ENCODE data around the gene NFATC2. TPM values are rescaled to one million over a fixed set of nuclear protein-coding genes. Genes with fewer than 3 reads are reported as not detected.

Gene NFATC2
- total RNA-seq, 2 experiments from 2014 or later, result 53.5 to 55.8 TPM

DNA sequence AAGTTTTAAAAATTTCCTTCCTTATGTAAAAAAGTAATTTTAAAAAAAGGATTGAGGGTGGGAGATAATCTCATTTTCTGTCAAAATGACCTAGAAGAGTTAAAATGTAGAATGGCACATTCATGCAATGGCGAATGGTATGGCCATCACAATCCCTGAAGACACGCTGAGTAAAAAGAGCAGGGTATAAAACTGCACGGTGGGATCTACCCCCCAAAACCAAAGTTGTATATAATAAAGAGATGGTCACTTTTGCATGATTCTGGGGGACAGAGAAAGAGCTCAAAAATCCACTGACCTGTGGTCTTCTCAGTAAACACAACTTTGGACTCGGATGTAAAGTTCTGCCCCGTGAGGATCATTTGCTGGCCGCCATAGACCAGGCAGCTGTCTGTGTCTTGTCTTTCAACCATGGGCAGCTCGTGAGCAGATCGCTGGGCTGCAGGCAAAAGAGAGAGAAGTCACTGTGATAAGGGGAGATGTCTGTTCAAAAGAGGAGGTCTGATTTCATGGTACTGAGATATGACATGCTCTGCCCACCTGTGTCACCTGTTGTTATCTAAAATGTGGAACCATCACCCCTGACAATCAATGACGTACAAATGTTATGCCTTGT, 88.2 kb downstream of the NFATC2 start:
- ATAC-seq (no peak), DNase-seq (no peak)
- peaks cover 75% of the 10 kb centered on the region for H3K36me3 Mint-ChIP-seq (ENCODE audit: low read depth)
- peaks cover 4% of the 10 kb centered on the region for H3K9me3 Mint-ChIP-seq (ENCODE audit: insufficient read depth)
- no peaks in the 10 kb centered on the region for H3K27me3 Mint-ChIP-seq (ENCODE audit: low read depth)
- H3K4me1 Mint-ChIP-seq (ENCODE audit: low read depth), result peaks cover 26% of the 10 kb centered on the region
- no peak overlapping the region for H3K4me3 Mint-ChIP-seq
- POLR2A ChIA-PET, result no interaction called here
- H3K27ac Mint-ChIP-seq, result no peak overlapping the region
- CTCF ChIA-PET, result interaction anchor here (1.0 kb wide), 2 partner anchors 141 to 705 kb away, joined by 3 read pairs; no protein-coding TSS in a partner anchor

DNA sequence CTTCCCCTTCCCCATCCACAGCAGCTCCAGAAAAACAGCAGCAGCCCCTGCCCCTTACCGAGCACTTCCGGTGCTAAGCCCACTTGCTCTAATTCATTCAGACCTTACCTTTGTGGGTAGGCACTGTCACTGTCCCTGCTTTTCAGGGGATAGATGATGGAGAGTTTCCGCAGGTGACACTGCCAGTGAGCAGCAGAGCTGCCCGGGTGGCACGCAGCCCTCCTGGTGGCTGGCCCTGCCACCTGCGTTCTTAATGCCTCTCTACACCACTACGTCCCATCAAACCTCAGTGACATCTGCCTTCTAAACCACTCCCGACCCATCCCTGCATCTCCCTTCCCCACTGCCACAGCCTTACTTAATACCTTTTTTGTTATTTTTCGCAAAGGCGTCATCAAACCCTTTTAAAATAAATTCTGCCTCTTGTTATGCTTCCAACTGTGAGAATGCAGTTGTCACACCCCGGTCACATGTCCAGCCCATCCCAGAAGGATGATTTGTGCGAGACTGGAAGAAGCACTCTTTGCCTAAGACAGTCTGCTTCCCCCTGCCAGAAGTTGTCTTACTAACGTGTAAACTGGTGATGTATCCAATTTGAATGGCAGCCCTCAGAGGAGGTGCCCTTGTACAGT, 89.7 kb downstream of the NFATC2 start:
- peaks cover 74% of the 10 kb centered on the region for H3K36me3 Mint-ChIP-seq (ENCODE audit: low read depth)
- ChIA-PET CTCF (no interaction called here), POLR2A (no interaction called here)
- H3K4me3 Mint-ChIP-seq, result no peak overlapping the region
- peaks cover 26% of the 10 kb centered on the region for H3K4me1 Mint-ChIP-seq (ENCODE audit: low read depth)
- DNase-seq (no peak), ATAC-seq (no peak)
- no peaks in the 10 kb centered on the region for H3K27me3 Mint-ChIP-seq (ENCODE audit: low read depth)
- peaks cover 4% of the 10 kb centered on the region for H3K9me3 Mint-ChIP-seq (ENCODE audit: insufficient read depth)
- H3K27ac Mint-ChIP-seq, result peak overlapping the region; percentile 30

DNA sequence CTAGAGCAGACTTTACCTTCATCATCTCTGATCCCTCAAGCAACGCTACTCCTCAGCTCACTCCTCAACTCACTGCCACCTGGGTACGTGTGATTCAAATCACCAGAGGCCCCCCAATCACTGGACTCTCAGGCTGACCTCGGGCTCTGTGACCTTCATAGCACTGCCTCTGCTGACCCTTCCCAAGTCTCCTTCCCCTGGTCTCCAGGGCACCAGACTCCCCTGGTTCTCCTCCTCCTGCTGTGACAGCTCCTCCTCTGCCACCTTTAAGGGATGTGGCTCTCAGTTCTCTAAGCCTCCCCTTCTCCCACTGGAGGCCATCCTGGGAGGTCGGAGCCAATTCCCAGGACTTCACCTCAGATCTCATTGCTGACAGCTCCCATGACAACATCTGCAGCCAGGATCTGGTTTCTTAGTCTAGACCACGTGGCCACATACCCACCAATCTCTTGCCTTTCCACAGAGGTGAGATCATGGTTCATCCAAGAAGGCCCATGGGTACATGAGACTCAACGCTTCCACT, 90.4 kb downstream of the NFATC2 start:
- H3K4me1 Mint-ChIP-seq (ENCODE audit: low read depth), result peaks cover 26% of the 10 kb centered on the region
- no peaks in the 10 kb centered on the region for H3K27me3 Mint-ChIP-seq (ENCODE audit: low read depth)
- ATAC-seq, result no peak
- H3K9me3 Mint-ChIP-seq (ENCODE audit: insufficient read depth), result peaks cover 4% of the 10 kb centered on the region
- H3K27ac Mint-ChIP-seq, result peak overlapping the region; percentile 3
- no peak for DNase-seq
- POLR2A ChIA-PET, result no interaction called here
- H3K4me3 Mint-ChIP-seq, result no peak overlapping the region
- CTCF ChIA-PET, result no interaction called here
- H3K36me3 Mint-ChIP-seq (ENCODE audit: low read depth), result peaks cover 74% of the 10 kb centered on the region

DNA sequence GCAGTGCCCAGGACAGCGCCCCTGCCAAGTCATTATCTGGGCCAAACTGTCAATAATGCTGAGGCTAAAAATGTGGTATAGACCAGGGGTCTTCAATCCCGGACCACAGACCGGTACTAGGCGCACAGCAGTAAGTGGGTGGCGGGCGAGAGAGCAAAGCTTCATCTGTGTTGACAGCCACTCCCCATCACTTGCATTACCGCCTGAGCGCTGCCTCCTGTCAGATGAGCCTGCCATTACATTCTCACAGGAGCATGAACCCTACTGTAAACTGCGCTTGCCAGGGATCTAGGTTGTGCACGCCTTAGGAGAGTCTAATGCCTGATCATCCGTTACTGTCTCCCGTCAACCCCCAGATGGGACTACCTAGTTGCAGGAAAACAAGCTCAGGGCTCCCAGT, 91.0 kb downstream of the NFATC2 start:
- Mint-ChIP-seq H3K9me3 (ENCODE audit: insufficient read depth) (peaks cover 4% of the 10 kb centered on the region), H3K36me3 (ENCODE audit: low read depth) (peaks cover 74% of the 10 kb centered on the region), H3K4me1 (ENCODE audit: low read depth) (peaks cover 23% of the 10 kb centered on the region), H3K27ac (peak overlapping the region; percentile 36), H3K4me3 (no peak overlapping the region), H3K27me3 (ENCODE audit: low read depth) (no peaks in the 10 kb centered on the region)
- no peak for ATAC-seq
- DNase-seq, result no peak
- ChIA-PET CTCF (no interaction called here), POLR2A (no interaction called here)

DNA sequence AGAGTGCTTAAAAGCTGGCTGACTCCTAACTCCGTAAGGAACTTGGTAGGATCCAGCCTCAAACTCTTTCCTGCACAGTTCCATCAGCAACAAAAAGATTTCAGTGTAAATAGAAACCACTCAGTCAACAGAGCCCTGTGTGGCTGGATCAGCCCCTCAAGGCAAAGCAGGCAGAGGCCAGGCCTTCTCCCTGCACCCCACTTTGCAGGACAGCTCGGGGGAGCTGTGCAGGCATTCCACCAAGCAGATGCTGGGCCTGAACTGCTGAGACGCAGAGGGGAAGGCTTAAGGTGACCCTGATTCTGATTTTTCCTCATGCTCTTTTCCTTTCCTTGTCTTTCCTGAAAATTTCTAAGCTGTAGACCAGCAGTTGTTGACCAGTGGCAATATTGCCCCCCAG, 91.5 kb downstream of the NFATC2 start:
- Mint-ChIP-seq H3K4me3 (no peak overlapping the region), H3K27ac (peak overlapping the region; percentile 36), H3K4me1 (ENCODE audit: low read depth) (peaks cover 27% of the 10 kb centered on the region), H3K27me3 (ENCODE audit: low read depth) (no peaks in the 10 kb centered on the region), H3K36me3 (ENCODE audit: low read depth) (peaks cover 73% of the 10 kb centered on the region), H3K9me3 (ENCODE audit: insufficient read depth) (peaks cover 4% of the 10 kb centered on the region)
- ChIA-PET CTCF (no interaction called here), POLR2A (no interaction called here)
- DNase-seq (no peak), ATAC-seq (no peak)

DNA sequence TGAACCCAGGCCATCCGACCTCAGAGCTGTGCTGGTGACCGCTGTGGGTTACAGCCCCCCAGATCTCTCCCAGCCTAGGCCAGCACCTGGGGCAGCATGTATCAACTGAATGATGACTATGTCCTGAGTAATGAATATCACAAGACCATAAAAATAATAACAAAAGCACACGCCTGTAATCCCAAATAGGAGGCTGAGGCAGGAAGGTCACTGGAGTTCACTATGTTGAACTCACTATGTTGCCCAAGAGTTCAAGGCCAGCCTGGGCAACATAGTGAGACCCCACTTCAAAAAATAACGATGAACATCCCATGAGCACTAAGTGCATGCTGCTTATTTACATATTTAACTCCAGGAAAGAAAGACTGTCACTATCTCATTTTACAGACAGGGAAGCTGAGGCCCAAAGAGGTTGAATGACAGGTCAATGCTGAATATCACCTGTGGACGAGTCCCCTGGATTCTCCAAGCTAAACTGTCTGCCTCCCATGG, 92.3 kb downstream of the NFATC2 start:
- Mint-ChIP-seq H3K4me1 (ENCODE audit: low read depth) (peaks cover 29% of the 10 kb centered on the region), H3K4me3 (no peak overlapping the region), H3K27me3 (ENCODE audit: low read depth) (no peaks in the 10 kb centered on the region), H3K36me3 (ENCODE audit: low read depth) (peaks cover 76% of the 10 kb centered on the region), H3K27ac (peak overlapping the region; percentile 16), H3K9me3 (ENCODE audit: insufficient read depth) (peaks cover 4% of the 10 kb centered on the region)
- ATAC-seq (no peak), DNase-seq (no peak)
- CTCF ChIA-PET, result interaction anchor here (1.2 to 1.3 kb wide), 2 partner anchors 15 to 145 kb away, joined by 3 to 5 read pairs; no protein-coding TSS in a partner anchor
- POLR2A ChIA-PET, result no interaction called here

DNA sequence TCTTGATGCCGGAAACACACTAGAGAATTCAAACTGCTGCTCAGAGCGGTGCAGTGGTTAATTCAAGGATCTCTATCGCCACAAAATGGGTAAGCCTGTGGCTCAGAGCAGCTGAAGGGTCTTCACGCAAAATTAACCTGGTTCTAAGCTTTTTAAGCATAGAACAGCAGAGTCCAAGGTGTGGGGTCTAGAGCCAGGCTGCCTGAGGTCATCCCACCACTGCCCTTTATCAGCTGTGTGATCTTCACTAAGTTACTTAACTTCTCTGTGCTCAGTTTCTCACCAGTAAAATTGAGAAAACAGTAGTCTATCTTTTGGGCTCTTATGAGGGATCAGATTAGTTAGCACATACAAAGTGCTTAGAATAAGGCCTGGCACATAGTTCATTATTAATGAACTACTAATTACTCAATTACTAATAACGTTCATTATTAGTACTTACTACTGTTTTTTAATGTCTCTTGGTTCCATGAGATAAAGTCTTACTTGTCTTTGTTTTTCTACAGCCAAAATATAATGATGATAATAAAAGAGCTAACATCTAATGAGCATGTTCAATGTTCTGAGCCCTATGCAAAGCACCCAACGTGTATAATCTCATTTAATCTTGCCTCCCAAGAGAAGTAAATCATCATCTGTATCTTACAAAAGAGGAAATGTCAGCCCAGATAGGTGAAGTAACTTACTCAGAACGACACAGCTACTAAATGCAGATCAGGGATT, 92.9 kb downstream of the NFATC2 start:
- Mint-ChIP-seq H3K27me3 (ENCODE audit: low read depth) (no peaks in the 10 kb centered on the region), H3K4me3 (no peak overlapping the region), H3K27ac (no peak overlapping the region), H3K4me1 (ENCODE audit: low read depth) (peaks cover 32% of the 10 kb centered on the region), H3K9me3 (ENCODE audit: insufficient read depth) (peaks cover 3% of the 10 kb centered on the region), H3K36me3 (ENCODE audit: low read depth) (peaks cover 77% of the 10 kb centered on the region)
- DNase-seq (no peak), ATAC-seq (no peak)
- CTCF ChIA-PET, result interaction anchor here (1.2 to 1.3 kb wide), 2 partner anchors 16 to 145 kb away, joined by 3 to 5 read pairs; no protein-coding TSS in a partner anchor
- POLR2A ChIA-PET, result no interaction called here

DNA sequence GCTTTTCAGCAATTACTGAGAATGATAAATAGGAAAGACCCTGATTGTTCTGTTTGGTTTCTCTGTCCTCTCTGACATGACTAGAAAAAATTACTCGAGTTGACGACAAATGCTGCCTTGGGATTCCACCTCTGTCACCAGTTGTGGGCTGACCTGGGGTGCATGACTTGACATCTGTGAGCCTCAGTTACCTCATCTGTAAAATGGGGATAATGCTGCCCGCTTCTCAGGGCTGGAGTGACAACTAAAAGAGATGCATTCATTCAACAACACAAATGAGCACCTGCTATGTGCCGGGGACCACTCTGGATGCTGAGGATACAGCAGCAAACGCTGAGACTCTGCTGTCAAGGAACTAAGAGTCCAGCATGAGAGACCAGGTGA, 94.8 kb downstream of the NFATC2 start:
- H3K27me3 Mint-ChIP-seq (ENCODE audit: low read depth), result no peaks in the 10 kb centered on the region
- DNase-seq (no peak), ATAC-seq (no peak)
- H3K4me3 Mint-ChIP-seq, result no peak overlapping the region
- CTCF ChIA-PET, result no interaction called here
- POLR2A ChIA-PET, result no interaction called here
- H3K4me1 Mint-ChIP-seq (ENCODE audit: low read depth), result peaks cover 32% of the 10 kb centered on the region
- no peak overlapping the region for H3K27ac Mint-ChIP-seq
- no peaks in the 10 kb centered on the region for H3K9me3 Mint-ChIP-seq (ENCODE audit: insufficient read depth)
- peaks cover 76% of the 10 kb centered on the region for H3K36me3 Mint-ChIP-seq (ENCODE audit: low read depth)

DNA sequence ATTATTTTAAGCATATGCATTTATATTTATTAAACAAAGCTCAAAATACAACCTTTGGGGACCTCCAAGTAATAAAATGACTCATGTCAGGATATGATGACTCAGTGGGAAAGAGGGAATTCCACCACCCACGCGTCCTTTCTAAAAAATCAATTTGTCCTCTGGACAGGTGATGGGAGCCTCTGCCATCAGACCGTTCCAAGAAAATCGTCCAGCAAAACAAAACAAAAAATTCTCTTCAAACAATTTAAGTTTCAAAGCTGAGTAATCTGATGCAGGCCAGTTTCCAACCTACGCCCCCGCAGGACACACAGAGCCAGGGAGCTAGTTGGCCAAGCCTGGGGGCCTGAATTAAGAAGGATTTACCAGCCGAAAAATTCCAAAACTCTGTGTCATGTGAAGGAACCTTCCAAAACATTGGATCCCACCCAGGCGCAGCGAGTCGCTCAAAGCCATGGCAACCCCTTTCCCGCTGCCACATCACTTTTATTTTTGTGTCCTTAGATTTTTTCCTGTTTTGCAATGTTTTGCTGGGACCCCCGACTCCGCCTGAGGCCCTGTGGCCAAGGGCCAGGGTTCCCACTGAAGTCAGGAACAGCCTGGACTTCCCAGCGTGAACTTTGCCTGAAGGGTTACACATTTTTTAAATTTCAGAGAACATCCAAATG, 95.3 kb downstream of the NFATC2 start:
- DNase-seq (no peak), ATAC-seq (no peak)
- Mint-ChIP-seq H3K36me3 (ENCODE audit: low read depth) (peaks cover 71% of the 10 kb centered on the region), H3K4me1 (ENCODE audit: low read depth) (peaks cover 28% of the 10 kb centered on the region), H3K4me3 (no peak overlapping the region), H3K27me3 (ENCODE audit: low read depth) (no peaks in the 10 kb centered on the region), H3K27ac (no peak overlapping the region), H3K9me3 (ENCODE audit: insufficient read depth) (no peaks in the 10 kb centered on the region)
- ChIA-PET POLR2A (no interaction called here), CTCF (no interaction called here)

DNA sequence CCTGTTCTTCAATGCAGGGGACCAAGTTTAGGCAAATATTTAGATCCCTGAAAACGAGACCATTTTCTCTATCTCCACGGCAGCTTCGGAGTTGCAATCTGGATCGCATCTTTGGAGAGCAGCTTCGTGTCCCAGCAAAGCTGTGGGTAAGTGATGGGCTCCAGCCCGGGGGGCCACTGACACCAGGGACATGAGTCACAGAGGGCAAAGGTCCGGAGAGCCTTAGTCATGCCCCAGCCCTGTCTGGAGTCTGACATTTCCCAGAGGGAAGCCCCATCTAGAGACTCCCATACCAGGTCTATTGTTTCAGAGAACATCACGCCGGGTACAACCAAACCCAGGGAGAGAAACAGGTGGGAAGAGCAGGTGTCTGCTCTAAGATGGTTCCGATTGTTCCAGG, 95.9 kb downstream of the NFATC2 start:
- peak overlapping the region; percentile 49 for H3K27ac Mint-ChIP-seq
- ChIA-PET CTCF (no interaction called here), POLR2A (no interaction called here)
- H3K36me3 Mint-ChIP-seq (ENCODE audit: low read depth), result peaks cover 69% of the 10 kb centered on the region
- H3K4me1 Mint-ChIP-seq (ENCODE audit: low read depth), result peaks cover 29% of the 10 kb centered on the region
- DNase-seq, result no peak
- no peak overlapping the region for H3K4me3 Mint-ChIP-seq
- H3K9me3 Mint-ChIP-seq (ENCODE audit: insufficient read depth), result no peaks in the 10 kb centered on the region
- no peaks in the 10 kb centered on the region for H3K27me3 Mint-ChIP-seq (ENCODE audit: low read depth)
- no peak for ATAC-seq

DNA sequence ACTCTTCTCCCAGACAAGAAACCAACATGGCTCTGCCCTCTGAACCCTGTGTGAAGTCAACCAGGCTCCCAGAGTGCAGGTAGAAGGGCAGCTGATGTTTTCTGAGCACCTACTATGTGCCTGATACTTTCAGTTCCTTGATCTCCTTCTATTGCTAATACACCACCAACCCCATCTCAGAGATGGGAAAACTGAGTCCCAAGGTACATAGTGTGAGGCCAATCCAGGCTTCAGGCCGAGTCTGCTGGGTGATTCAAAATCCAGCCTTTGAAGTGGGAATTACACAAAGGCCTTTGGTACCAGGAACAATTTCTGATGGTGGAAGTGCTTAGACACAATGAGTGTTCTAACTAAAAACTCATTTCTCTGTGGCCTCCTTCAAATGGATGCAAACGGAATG, 96.3 kb downstream of the NFATC2 start:
- Mint-ChIP-seq H3K4me3 (no peak overlapping the region), H3K4me1 (ENCODE audit: low read depth) (peaks cover 27% of the 10 kb centered on the region), H3K36me3 (ENCODE audit: low read depth) (peaks cover 66% of the 10 kb centered on the region), H3K9me3 (ENCODE audit: insufficient read depth) (no peaks in the 10 kb centered on the region), H3K27me3 (ENCODE audit: low read depth) (no peaks in the 10 kb centered on the region), H3K27ac (no peak overlapping the region)
- CTCF ChIA-PET, result no interaction called here
- POLR2A ChIA-PET, result no interaction called here
- no peak for DNase-seq
- ATAC-seq, result no peak
